ENCODE data around the gene HIPK1. TPM values are rescaled to one million over a fixed set of nuclear protein-coding genes. Genes with fewer than 3 reads are reported as not detected.

Gene HIPK1
- total RNA-seq, 1 experiment from 2014 or later = 40.1 TPM

DNA sequence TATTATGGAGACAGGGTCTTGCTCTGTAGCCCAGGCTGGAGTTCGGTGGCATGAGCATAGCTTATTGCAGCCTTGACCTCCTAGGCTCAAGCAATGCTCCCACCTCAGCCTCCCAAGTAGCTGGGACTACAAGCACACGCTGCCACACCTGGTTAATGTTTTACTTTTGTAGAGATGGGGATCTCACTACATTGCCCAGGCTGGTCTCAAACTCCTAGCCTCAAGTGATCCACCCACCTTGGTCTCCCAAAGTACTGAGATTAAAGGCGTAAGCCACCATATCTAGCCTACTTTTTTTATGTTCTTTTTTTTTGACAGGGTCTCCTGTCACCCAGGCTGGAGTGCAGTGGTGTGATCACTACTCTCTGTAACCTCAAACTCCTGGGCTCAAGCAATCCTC, 35.9 kb upstream of the HIPK1 start:
- intact Hi-C loops (cut with micrococcal nuclease) = no loop called here
- Histone ChIP-seq H3K27ac (ENCODE audit: low read depth, low read length) (no peak overlapping the region), H2AFZ (ENCODE audit: low read depth, low read length, poor library complexity, severe bottlenecking) (no peak overlapping the region), H3K4me3 (replicated peaks in 1 of 2; ENCODE audit: low read depth in 1 of 2, low read length in 2 of 2) (no peak overlapping the region), H4K20me1 (ENCODE audit: insufficient read depth) (no peaks in the 10 kb centered on the region), H3K27me3 (ENCODE audit: insufficient read depth, low read length) (no peaks in the 10 kb centered on the region), H3K9me3 (ENCODE audit: control insufficient read depth in 1 of 2, insufficient read depth in 1 of 2, low read depth in 1 of 2, low read length in 2 of 2) (no peaks in the 10 kb centered on the region), H3K79me2 (ENCODE audit: insufficient read depth, low read length) (no peaks in the 10 kb centered on the region), H3K4me2 (ENCODE audit: low read length) (no peak overlapping the region), H3K36me3 (ENCODE audit: control insufficient read depth in 1 of 2, insufficient read depth in 2 of 2, low read length in 2 of 2) (peaks cover 4 to 9% of the 10 kb centered on the region in 2 experiments; a peak in 1 of 4 replicates), H3K4me1 (ENCODE audit: control insufficient read depth in 1 of 2, insufficient read depth in 2 of 2, low read length in 2 of 2) (peaks cover 11 to 13% of the 10 kb centered on the region in 2 experiments), H3K9me2 (ENCODE audit: insufficient read depth) (no peaks in the 10 kb centered on the region), H3K9ac (ENCODE audit: low read length) (no peak overlapping the region)
- POLR2A ChIA-PET = no interaction called here
- RAD21 ChIA-PET (ENCODE audit: low non-redundant PET in 1 of 2, low total read pairs in 2 of 2, uncharacterized antibody in 2 of 2, unreplicated experiment in 2 of 2) = no interaction called here
- TF ChIP-seq, protein P1, sequence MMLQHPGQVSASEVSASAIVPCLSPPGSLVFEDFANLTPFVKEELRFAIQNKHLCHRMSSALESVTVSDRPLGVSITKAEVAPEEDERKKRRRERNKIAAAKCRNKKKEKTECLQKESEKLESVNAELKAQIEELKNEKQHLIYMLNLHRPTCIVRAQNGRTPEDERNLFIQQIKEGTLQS (IDR thresholded peaks at IDR 0.05) = no peak
- TF ChIP-seq YY1 (IDR thresholded peaks at IDR 0.05; ENCODE audit: extremely low read depth, insufficient replicate concordance, low read depth, low read length) (no peak), CEBPB (IDR thresholded peaks at IDR 0.05; ENCODE audit: low read depth) (no peak), EZH2phosphoT487 (IDR thresholded peaks at IDR 0.05; ENCODE audit: borderline replicate concordance) (no peak), TCF7L2 (IDR thresholded peaks at IDR 0.05; ENCODE audit: borderline replicate concordance, extremely low read depth, insufficient read depth, insufficient read length) (no peak), SIN3A (IDR thresholded peaks at IDR 0.05; ENCODE audit: low read depth) (no peak), JUND (IDR thresholded peaks at IDR 0.05) (no peak), POLR2A (IDR thresholded peaks at IDR 0.05; ENCODE audit: borderline replicate concordance, extremely low read depth, insufficient read depth, insufficient read length) (no peak)
- TF ChIP-seq, protein P2, sequence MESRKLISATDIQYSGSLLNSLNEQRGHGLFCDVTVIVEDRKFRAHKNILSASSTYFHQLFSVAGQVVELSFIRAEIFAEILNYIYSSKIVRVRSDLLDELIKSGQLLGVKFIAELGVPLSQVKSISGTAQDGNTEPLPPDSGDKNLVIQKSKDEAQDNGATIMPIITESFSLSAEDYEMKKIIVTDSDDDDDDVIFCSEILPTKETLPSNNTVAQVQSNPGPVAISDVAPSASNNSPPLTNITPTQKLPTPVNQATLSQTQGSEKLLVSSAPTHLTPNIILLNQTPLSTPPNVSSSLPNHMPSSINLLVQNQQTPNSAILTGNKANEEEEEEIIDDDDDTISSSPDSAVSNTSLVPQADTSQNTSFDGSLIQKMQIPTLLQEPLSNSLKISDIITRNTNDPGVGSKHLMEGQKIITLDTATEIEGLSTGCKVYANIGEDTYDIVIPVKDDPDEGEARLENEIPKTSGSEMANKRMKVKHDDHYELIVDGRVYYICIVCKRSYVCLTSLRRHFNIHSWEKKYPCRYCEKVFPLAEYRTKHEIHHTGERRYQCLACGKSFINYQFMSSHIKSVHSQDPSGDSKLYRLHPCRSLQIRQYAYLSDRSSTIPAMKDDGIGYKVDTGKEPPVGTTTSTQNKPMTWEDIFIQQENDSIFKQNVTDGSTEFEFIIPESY (IDR thresholded peaks at IDR 0.05; ENCODE audit: extremely low read depth, insufficient replicate concordance, low read length) = no peak
- TF ChIP-seq, protein P3, sequence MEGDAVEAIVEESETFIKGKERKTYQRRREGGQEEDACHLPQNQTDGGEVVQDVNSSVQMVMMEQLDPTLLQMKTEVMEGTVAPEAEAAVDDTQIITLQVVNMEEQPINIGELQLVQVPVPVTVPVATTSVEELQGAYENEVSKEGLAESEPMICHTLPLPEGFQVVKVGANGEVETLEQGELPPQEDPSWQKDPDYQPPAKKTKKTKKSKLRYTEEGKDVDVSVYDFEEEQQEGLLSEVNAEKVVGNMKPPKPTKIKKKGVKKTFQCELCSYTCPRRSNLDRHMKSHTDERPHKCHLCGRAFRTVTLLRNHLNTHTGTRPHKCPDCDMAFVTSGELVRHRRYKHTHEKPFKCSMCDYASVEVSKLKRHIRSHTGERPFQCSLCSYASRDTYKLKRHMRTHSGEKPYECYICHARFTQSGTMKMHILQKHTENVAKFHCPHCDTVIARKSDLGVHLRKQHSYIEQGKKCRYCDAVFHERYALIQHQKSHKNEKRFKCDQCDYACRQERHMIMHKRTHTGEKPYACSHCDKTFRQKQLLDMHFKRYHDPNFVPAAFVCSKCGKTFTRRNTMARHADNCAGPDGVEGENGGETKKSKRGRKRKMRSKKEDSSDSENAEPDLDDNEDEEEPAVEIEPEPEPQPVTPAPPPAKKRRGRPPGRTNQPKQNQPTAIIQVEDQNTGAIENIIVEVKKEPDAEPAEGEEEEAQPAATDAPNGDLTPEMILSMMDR (IDR thresholded peaks at IDR 0.05 in 2 of 3, conservative IDR thresholded peaks at IDR 0.05 in 1 of 3; ENCODE audit: borderline replicate concordance in 1 of 3, insufficient read depth in 1 of 3, low read depth in 2 of 3, low read length in 2 of 3) = no peak
- TF ChIP-seq, protein P4, sequence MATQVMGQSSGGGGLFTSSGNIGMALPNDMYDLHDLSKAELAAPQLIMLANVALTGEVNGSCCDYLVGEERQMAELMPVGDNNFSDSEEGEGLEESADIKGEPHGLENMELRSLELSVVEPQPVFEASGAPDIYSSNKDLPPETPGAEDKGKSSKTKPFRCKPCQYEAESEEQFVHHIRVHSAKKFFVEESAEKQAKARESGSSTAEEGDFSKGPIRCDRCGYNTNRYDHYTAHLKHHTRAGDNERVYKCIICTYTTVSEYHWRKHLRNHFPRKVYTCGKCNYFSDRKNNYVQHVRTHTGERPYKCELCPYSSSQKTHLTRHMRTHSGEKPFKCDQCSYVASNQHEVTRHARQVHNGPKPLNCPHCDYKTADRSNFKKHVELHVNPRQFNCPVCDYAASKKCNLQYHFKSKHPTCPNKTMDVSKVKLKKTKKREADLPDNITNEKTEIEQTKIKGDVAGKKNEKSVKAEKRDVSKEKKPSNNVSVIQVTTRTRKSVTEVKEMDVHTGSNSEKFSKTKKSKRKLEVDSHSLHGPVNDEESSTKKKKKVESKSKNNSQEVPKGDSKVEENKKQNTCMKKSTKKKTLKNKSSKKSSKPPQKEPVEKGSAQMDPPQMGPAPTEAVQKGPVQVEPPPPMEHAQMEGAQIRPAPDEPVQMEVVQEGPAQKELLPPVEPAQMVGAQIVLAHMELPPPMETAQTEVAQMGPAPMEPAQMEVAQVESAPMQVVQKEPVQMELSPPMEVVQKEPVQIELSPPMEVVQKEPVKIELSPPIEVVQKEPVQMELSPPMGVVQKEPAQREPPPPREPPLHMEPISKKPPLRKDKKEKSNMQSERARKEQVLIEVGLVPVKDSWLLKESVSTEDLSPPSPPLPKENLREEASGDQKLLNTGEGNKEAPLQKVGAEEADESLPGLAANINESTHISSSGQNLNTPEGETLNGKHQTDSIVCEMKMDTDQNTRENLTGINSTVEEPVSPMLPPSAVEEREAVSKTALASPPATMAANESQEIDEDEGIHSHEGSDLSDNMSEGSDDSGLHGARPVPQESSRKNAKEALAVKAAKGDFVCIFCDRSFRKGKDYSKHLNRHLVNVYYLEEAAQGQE (IDR thresholded peaks at IDR 0.05; ENCODE audit: low read depth) = no peak
- CTCF ChIA-PET = no interaction called here
- no peak for ATAC-seq
- no peak for DNase-seq (ENCODE audit: low read depth, low spot score)
- BruUV-seq (replicated peaks) = no TSS peak
